HG02840 (cell line): Measurements from ENCODE around the gene PICK1.
"Not testable (repeated sequence)": the region's sequence is repeated elsewhere in the genome, so short reads cannot be mapped to it uniquely, and the experiment has no call there.

Experiments used
- ATAC-seq: cut with Tn5 transposase; IDR thresholded peaks from one replicate; pipeline ENCODE4 v1.9.1; 2021; ENCODE audit warnings: mild to moderate bottlenecking, moderate library complexity, moderate number of reproducible peaks; ENCODE audit not compliant: unreplicated experiment, low FRiP score

The PICK1 gene

GRCh38 chr22:38073150-38074130 lies 16.2 kb downstream of the PICK1 start:
- ATAC-seq: no peak

- ATAC-seq: no peak
Measured at GRCh38 chr22:38074181-38075104, 17.2 kb downstream of the PICK1 start.

GRCh38 chr22:38075105-38075825 lies 18.1 kb downstream of the PICK1 start:
- ATAC-seq: no peak

- ATAC-seq: no peak
Measured at GRCh38 chr22:38075961-38076360, 18.8 kb downstream of the PICK1 start.

GRCh38 chr22:38077096-38077495 lies 19.9 kb downstream of the PICK1 start:
- ATAC-seq: no peak

- no peak for ATAC-seq
Measured at GRCh38 chr22:38077595-38077994, 20.4 kb downstream of the PICK1 start.

GRCh38 chr22:38078046-38078840 lies 21.0 kb downstream of the PICK1 start:
- no peak for ATAC-seq

- not testable (repeated sequence) for ATAC-seq
Measured at GRCh38 chr22:38079208-38079607, 22.0 kb downstream of the PICK1 start.

GRCh38 chr22:38079804-38080203 lies 22.6 kb downstream of the PICK1 start:
- no peak for ATAC-seq

GRCh38 chr22:38080474-38080849 lies 23.3 kb downstream of the PICK1 start:
- no peak for ATAC-seq

- ATAC-seq: no peak
Measured at GRCh38 chr22:38080850-38081635, 23.8 kb downstream of the PICK1 start.

- no peak for ATAC-seq
Measured at GRCh38 chr22:38081636-38081940, 24.4 kb downstream of the PICK1 start.

- ATAC-seq: no peak
Measured at GRCh38 chr22:38081941-38082828, 25.0 kb downstream of the PICK1 start.

GRCh38 chr22:38082986-38083710 lies 25.9 kb downstream of the PICK1 start:
- no peak for ATAC-seq

- ATAC-seq: no peak
Measured at GRCh38 chr22:38083931-38084631, 26.9 kb downstream of the PICK1 start, which contains the start of gene SLC16A8. Gene SLC16A8, minus strand, starts transcription at chr22:38084184. Its CDS starts 1,311 bp downstream, at chr22:38082873.

GRCh38 chr22:38085056-38085455 lies 27.9 kb downstream of the PICK1 start:
- no peak for ATAC-seq

- ATAC-seq: no peak
Measured at GRCh38 chr22:38085501-38085900, 28.3 kb downstream of the PICK1 start.
